NCI-H524 (cell line): ENCODE data around the gene HMHB1.

Experiments
- DNase-seq, 2 experiments: peaks; one replicate each; lab custom pipeline; 2025; lab: John Stamatoyannopoulos, UW

The HMHB1 gene

DNA sequence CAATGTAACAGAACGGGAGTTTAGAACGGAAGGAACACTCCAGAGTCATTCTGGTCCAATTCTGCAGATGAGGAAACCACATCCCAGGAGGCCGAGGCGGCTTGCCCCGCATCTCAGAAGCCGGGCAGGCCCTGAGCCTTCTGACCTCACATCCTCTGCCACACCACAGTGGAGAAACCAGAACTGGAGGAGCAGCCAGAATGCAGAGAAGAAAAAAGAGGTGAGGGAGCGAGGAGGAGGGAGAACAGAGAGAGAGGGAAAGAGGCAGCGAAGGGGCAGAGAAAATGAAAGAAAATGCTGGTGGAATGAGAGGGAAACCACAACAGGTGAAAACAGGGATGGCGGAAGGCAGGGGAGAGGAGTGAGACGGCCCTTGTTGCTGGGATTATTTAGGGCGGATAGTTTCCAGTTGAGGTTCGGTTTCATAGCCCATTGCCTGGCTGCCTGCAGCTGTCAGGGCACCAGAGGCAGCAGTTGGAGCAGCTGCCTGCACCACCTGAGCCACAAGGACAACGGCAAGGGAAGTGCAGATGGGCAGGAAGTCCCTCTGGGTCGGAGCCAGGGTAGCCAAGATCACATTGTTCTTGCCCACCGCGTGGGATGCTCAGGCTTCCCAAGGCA is at the start of gene HMHB1:
Gene HMHB1, plus strand, starts transcription at position 77 of the 621 bp plus-strand sequence.
- DNase-seq: peak; percentile 77 to 90

GRCh38 chr5:143762636-143763220 is 49.2 kb upstream of the HMHB1 start:
- no peak for DNase-seq

- no peak for DNase-seq
These were observed 44.8 kb upstream of the HMHB1 start for GRCh38 chr5:143767162-143767561.

DNA sequence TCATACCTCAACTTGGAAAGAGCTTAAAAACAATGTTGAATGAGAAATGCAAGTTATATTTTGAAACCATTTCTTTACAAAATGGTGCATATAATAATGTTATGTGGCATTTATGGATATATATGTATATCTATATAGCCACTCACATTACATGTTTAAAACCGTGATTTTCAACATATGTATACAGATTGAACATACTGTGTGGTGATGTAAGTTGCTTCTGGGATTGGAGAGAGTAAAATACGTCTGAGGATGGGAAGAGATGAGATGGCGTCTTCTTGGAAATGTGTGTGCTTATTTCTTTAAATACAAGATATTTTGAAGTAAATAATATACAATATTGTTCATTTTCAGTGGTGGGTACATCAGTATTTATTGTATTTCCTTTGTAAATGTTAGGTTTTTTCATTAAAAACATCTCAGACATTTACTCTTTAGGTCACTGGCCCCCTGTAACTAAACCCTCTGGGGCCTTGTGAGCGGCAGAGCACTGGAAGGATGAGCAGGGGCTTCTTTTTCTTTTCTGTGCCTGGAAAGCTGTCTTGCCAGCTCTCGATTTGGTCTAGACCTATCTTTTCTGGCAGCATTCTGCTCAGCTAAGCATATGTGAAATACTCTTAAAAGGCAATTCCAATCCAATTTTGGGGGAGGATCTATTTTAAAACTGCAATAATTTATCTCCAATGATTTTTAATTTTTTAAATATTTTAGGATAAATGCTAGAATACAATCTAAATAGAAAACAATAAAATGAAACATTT is 42.8 kb upstream of the HMHB1 start:
- DNase-seq: no peak

GRCh38 chr5:143770450-143770849 is 41.5 kb upstream of the HMHB1 start:
- no peak for DNase-seq

- no peak for DNase-seq
These were observed 40.8 kb upstream of the HMHB1 start for GRCh38 chr5:143771189-143771588.

DNA sequence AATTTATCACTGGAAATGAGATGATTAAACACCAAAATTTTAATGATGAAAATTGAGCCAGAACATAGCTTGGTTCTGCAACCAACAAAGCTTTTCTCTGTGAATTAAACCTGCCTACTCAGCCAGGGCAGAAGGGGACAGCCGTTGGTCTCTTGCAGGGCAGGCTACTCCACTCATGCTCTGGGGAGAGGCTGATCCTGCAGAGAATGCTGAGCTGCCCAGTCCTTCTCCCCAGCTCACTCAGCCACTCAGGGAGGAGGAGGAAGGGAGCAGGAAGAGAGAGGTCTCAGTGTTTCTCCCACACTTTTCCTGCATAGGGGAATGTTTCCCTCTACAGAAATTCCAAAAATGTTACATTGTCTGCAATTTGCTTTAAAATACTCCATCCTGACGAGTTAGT is 40.4 kb upstream of the HMHB1 start:
- DNase-seq: no peak

DNA sequence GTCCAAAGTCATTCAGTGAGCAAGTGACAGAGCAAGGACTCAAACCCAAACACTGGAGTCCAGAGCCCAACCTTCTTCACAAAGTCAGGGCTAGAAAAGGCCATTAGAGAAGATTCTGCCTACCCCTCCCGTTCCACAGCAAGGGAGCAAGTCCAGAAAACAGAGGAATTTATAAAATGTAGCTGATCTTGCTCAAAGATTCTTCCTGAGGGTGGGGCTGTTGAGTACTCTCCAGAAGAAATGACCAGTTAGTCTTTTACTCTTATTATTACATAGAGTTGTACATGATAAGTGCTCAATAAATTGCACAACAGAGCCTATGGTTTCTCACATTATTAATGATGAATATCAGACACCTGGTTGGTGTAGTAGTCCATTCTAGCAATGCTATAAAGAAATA is 39.3 kb upstream of the HMHB1 start:
- DNase-seq: no peak

- DNase-seq: no peak
These were observed 36.7 kb upstream of the HMHB1 start for GRCh38 chr5:143775258-143775657.

DNA sequence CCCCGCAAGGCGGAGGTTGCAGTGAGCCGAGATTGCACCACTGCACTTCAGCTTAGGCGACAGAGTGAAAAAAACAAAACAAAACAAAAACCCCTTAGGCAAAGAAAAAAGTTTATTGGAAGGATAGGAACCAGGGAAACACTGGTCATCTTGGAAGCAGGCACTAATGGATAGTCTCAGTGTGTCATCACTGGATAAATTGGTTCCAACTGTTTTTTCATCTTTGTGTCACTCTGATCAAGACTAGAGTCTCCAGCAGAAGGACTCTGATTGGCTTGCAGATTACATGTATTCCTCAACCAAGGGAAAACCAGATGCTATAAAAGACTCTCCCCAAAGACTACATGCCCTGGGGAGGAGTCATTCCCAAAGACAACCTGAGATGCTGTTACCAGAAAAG is 35.0 kb upstream of the HMHB1 start:
- DNase-seq: no peak

GRCh38 chr5:143779506-143779905 is 32.5 kb upstream of the HMHB1 start:
- no peak for DNase-seq

DNA sequence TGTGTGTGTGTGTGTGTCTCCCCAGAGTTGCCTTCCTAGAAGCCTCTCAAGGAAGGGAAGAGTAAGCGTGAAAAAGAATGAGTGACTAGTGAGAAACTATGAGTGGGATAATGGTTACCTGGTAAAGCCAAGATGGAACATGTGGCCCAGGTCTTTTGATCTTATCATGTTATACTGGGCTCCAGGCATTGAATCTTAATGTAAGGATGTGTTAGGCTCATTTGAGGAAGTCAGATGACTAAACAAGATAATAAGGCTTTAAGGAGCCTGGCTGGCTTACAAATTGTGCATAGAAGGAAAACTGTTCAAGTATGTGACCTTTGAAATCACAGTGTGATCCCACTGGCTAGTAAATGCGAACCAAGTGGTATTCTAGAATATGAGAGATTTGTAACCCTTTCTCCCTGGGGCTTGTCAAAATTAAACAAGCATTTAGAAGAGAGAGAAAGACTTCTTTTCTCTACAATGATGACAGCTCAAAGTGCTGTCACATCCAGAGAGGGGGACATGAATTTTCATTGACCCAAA is 29.9 kb upstream of the HMHB1 start:
- DNase-seq: no peak

DNA sequence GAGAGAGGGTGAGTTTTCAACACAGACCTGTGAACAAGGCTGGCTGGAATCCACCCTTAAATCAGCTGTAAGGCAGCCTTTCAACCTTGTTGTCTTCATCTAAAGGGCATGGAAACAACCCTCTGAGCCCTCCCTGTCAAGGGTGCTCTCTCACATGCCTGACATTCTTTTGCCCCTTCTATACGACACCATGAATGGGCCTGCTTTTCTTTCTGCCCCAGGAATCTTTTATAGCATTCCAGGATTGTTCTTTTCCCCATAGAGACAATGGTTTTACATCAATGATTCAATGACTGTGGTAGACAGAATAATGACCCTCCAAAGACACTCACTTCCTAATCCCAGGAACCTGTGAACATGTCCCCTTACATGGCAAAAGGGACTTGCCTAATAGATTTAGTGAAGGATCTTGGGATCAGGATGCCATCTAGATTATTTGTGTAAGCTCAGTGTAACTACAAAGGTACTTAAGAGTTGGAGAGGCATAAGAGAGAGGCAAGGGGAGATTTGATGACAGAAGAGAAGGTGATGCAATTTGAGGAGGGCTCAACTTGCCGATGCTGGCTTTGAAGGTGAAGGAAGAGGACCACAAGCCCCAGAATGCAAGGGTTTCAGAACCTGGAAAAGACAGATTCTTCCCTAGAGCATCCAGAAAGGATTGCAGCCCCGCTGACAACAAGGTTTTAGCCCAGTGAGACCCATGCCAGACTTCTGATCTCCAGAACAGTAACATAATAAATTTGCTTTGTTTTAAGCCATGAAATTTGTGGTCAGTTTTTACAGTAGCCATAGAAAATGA is 29.2 kb upstream of the HMHB1 start:
- DNase-seq: peak in 1 of 2 experiments; percentile 6

DNA sequence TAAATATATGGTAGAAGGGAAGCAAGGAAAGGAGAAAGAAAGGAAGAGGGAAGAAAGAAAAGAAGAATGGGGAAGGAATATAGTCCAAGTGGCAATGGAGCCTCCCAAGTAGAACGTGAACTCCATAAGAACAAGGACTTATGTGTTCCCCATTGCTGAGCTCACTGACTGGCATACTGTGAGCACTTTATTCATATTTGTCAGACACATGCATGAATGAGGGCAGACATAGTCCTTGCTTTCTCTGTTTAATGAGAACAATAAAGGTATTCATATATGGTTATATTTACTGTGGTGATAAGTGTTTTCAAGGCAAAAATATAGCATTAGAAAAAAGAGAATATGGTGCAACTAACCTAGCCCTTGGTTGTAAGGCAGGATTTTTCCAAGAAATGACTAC is 23.6 kb upstream of the HMHB1 start:
- no peak for DNase-seq

GRCh38 chr5:143790457-143791112 is 21.4 kb upstream of the HMHB1 start:
- DNase-seq: no peak

DNA sequence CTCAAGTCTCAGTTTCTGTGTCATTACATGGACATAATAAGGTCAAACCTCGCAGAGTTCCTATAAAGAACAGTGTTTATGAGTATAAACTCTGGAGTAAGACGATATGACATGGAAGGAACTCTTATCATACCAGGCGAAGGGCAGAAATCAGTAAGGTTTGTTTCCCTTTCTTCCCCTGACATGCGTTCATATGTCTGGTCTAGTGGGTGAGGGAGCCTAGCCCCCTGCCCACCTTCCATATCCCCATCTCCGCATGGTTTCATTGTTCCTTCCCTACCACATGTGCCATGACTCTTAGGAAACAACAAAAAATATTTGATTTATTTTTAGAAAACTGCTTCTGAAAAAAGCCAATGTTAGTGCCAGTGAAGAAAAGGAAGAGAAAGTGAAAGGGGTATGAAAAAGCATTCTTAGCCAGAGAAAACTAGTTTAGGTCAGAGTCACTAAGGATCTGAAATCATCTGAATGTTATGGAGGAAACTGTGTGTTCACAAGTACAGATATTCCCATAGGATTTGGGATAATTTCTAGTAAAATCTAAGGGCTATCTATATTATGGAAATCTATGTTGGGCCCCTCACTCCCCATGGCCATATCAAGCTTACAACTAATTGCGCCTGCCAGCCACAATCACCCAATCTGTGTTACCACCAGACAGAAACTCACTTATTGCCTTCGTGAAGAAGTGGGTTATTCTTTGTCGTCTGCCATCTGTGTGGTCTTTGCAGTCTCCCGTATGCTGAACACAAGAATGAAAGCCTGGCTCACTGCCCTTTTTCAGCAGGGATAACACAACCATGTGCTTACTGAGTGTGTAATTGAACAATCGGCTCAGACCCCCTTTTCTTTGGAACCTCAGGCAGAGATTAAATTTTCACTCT is 19.9 kb upstream of the HMHB1 start:
- peak; percentile 33 to 77 for DNase-seq

GRCh38 chr5:143793249-143793648 is 18.7 kb upstream of the HMHB1 start:
- DNase-seq: no peak

DNA sequence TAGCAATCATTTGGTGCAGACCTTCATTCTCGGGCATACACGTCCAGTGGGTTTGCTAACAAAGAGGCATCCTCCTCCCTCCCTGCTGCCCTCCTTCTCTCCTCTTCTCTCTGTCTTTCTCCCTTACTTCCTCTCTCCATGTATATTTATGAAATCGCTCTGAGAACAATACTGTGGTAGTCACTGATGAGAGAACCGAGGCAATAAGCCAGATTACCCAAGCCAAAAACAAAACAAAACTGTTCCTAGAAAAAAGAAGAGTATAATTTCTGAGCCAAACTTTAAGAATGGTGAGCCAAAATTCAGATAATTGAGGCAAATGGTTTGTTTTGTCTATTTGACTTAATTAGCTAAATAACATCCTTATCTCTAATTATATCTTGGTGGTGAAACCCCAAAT is 15.8 kb upstream of the HMHB1 start:
- no peak for DNase-seq

DNA sequence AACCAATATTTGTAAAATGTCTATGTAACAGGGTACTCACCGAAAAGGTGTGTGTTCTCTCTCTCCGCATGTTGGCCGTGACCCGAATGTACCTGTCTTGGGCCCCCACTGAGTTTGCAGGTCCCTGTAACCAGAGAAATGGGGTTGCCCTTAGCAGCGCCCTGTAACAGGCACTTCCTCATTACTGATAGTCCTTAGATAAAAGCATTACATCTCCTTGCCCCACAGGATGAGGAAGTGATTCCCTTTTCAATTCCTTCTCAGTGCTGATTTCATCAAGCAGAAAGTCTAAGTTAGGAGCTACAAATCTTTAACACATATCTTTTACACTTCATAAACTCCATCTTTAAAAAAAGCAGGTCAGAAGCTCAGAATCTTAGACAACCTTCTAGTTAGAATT is 15.2 kb upstream of the HMHB1 start:
- DNase-seq: no peak

DNA sequence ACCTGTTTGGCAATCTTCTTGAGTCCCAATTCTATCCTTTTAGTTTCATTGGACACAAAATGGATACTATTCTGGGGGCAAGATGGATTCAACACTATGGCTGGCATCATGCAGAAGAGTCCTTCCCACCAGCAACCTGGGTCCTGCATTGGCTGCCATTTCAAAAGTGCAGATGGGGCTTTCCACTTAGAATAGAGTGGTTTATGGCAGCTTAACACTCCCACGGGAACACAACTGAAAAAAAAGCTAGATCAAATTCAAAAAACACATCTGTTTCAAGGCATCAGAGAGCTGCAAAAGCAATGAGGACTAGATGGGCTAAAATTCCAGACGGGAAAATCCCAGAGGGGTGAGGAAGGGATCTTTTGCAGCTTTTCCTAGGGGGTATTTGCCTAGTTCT is 11.2 kb upstream of the HMHB1 start:
- peak; percentile 88 to 97 for DNase-seq
